ENCODE data around the gene HOXC5.

Gene HOXC5

GRCh38 chr12:54042970-54043853 is 10.4 kb downstream of the HOXC5 start:
- in situ Hi-C loops (cut with MboI; ENCODE audit: low sequenced_read_pairs), result no loop called here

GRCh38 chr12:54044425-54045103 is 11.7 kb downstream of the HOXC5 start:
- in situ Hi-C loops (cut with MboI; ENCODE audit: low sequenced_read_pairs), result no loop called here

GRCh38 chr12:54045401-54045800 is 12.6 kb downstream of the HOXC5 start:
- in situ Hi-C loops (cut with MboI; ENCODE audit: low sequenced_read_pairs), result no loop called here

GRCh38 chr12:54045868-54046521 is 13.1 kb downstream of the HOXC5 start:
- in situ Hi-C loops (cut with MboI; ENCODE audit: low sequenced_read_pairs), result no loop called here

- in situ Hi-C loops (cut with MboI; ENCODE audit: low sequenced_read_pairs), result no loop called here
Measured at GRCh38 chr12:54046809-54047159, 13.9 kb downstream of the HOXC5 start.

GRCh38 chr12:54047160-54047963 is 14.5 kb downstream of the HOXC5 start:
- in situ Hi-C loops (cut with MboI; ENCODE audit: low sequenced_read_pairs), result no loop called here

- in situ Hi-C loops (cut with MboI; ENCODE audit: low sequenced_read_pairs), result no loop called here
Measured at GRCh38 chr12:54047964-54048303, 15.1 kb downstream of the HOXC5 start.

GRCh38 chr12:54048406-54049093 is 15.7 kb downstream of the HOXC5 start:
- in situ Hi-C loops (cut with MboI; ENCODE audit: low sequenced_read_pairs), result no loop called here

- in situ Hi-C loops (cut with MboI; ENCODE audit: low sequenced_read_pairs), result no loop called here
Measured at GRCh38 chr12:54049108-54049507, 16.3 kb downstream of the HOXC5 start.

- in situ Hi-C loops (cut with MboI; ENCODE audit: low sequenced_read_pairs), result no loop called here
Measured at GRCh38 chr12:54050482-54050810, 17.6 kb downstream of the HOXC5 start.

- in situ Hi-C loops (cut with MboI; ENCODE audit: low sequenced_read_pairs), result no loop called here
Measured at GRCh38 chr12:54051026-54051842, 18.4 kb downstream of the HOXC5 start.

GRCh38 chr12:54051874-54052437 is 19.1 kb downstream of the HOXC5 start:
- in situ Hi-C loops (cut with MboI; ENCODE audit: low sequenced_read_pairs), result no loop called here

- in situ Hi-C loops (cut with MboI; ENCODE audit: low sequenced_read_pairs), result no loop called here
Measured at GRCh38 chr12:54052438-54053002, 19.7 kb downstream of the HOXC5 start.

- in situ Hi-C loops (cut with MboI; ENCODE audit: low sequenced_read_pairs), result no loop called here
Measured at GRCh38 chr12:54053003-54053750, 20.3 kb downstream of the HOXC5 start.

- in situ Hi-C loops (cut with MboI; ENCODE audit: low sequenced_read_pairs), result no loop called here
Measured at GRCh38 chr12:54053751-54054741, 21.2 kb downstream of the HOXC5 start, which contains the start of gene HOXC4. Gene HOXC4 (plus strand): TSS chr12:54053835. CDS start chr12:54053923, 88 bp downstream.

- in situ Hi-C loops (cut with MboI; ENCODE audit: low sequenced_read_pairs), result no loop called here
Measured at GRCh38 chr12:54054742-54055194, 21.9 kb downstream of the HOXC5 start.

- in situ Hi-C loops (cut with MboI; ENCODE audit: low sequenced_read_pairs), result no loop called here
Measured at GRCh38 chr12:54055552-54055951, 22.7 kb downstream of the HOXC5 start.
